Immature natural killer cell (primary cell): Measurements from ENCODE around the gene KRT83. TPM values are rescaled to one million over a fixed set of nuclear protein-coding genes. Genes with fewer than 3 reads are reported as not detected.
"Not testable (repeated sequence)": the region's sequence is repeated elsewhere in the genome, so short reads cannot be mapped to it uniquely, and the experiment has no call there.

ENCODE experiments used
- DNase-seq, 3 donors: peaks; one replicate each; pipeline ENCODE4 v3.0.0; 2022; ENCODE audit warnings: mixed read lengths in 1 of 3
- H3K27ac Mint-ChIP-seq, 6 donors: one replicate each; pipeline ENCODE4 v1.8.0; 2020; ENCODE audit warnings: mixed read lengths in 6 of 6, mild to moderate bottlenecking in 5 of 6, inconsistent platforms in 4 of 6, moderate library complexity in 3 of 6
- H3K27me3 Mint-ChIP-seq, 3 donors: one replicate each; pipeline ENCODE4 v1.8.0; 2020 to 2021; ENCODE audit warnings: low read depth in 3 of 3, mild to moderate bottlenecking in 3 of 3, mixed read lengths in 3 of 3, moderate library complexity in 3 of 3, inconsistent platforms in 1 of 3
- H3K36me3 Mint-ChIP-seq, 3 donors: one replicate each; pipeline ENCODE4 v1.8.0; 2020; ENCODE audit warnings: mixed read lengths in 3 of 3, inconsistent platforms in 2 of 3, mild to moderate bottlenecking in 2 of 3
- H3K4me1 Mint-ChIP-seq, 2 donors: one replicate each; pipeline ENCODE4 v1.8.0; 2020; ENCODE audit warnings: inconsistent platforms in 2 of 2, mild to moderate bottlenecking in 2 of 2, mixed read lengths in 2 of 2, moderate library complexity in 1 of 2
- H3K4me3 Mint-ChIP-seq, 5 donors: one replicate each; pipeline ENCODE4 v1.8.0; 2020; ENCODE audit warnings: mild to moderate bottlenecking in 5 of 5, mixed read lengths in 5 of 5, inconsistent platforms in 3 of 5, moderate library complexity in 3 of 5
- H3K9me3 Mint-ChIP-seq, 6 donors: one replicate each; pipeline ENCODE4 v1.8.0; 2020; ENCODE audit warnings: mild to moderate bottlenecking in 6 of 6, mixed read lengths in 6 of 6, inconsistent platforms in 4 of 6, moderate library complexity in 3 of 6
- polyA plus RNA-seq, 3 donors: library from polyadenylated mRNA; unstranded; fragments of 300-500 nt; fragmentation: Illumina TruSeq; gene quantifications; one replicate each; pipeline ENCODE4 v1.2.3, GENCODE V29; 2021

The KRT83 gene
- polyA plus RNA-seq, 3 donors from 2014 or later = not detected

DNA sequence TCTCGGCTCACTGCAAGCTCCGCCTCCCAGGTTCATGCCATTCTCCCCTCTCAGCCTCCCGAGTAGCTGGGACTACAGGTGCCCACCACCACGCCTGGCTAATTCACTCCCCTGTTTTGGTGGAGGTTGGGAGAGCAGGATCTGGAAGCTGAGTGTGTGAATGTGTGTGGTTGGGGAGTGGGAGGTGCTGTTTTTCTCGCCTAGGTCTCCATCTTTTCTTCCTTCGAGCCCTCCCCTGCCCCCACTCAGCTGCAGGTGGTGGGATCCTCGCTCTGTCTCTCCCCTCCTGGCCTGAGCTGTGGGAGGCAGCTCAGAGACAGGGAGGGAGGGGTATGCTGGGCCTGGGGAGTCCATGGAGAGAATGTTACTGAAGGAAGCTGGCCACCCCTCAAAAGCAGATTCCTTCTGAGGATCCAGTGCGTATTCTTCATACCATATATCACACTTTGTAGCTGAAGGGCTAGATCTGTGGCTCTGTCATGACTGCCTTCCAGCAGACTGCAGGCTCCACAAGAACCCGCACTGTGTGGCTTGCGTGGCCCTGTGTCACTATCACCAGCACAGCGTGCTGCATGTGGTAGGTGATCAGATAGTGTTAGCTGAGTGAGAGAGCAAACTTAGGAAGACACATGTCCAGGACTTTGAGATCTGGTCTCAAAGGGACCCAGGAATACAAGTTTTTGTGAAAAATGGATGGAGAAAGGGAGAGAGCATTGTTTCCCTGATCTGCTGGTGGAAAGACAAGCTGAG, 2.8 kb downstream of the KRT83 start:
- Mint-ChIP-seq H3K4me1 (peaks cover 3 to 6% of the 10 kb centered on the region in 2 donors), H3K9me3 (no peaks in the 10 kb centered on the region), H3K4me3 (no peak overlapping the region), H3K27me3 (peaks cover 2 to 15% (median 6%) of the 10 kb centered on the region in 3 donors), H3K27ac (no peak overlapping the region), H3K36me3 (no peaks in the 10 kb centered on the region)
- DNase-seq = no peak

DNA sequence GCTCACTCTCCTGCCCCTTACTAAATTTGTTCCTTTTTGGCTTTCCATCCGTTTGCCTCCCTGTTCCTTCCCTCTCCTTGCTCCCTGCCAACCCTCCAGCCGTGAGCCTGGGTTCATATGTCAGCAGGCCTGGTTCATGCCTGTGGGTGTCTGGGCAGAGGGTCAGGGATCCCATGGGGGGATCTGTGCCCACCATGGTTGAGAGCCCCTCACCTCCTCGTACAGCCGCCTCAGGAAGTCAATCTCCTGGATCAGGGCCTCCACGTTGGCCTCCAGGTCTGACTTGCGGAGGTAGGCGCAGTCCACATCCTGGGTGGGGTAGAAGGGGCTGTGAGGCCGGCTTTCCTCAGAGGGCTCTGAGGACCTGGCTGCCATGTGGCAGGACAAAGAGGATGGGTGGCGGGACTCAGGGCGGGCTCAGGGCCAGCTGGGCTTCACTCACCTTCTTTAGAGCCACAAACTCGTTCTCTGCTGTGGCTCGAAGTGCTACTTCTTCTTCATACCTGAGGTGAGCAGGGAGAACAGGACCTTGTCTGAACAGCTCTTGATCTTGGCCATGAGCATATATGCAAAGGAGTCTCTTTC, 3.6 kb downstream of the KRT83 start:
- H3K9me3 Mint-ChIP-seq = no peaks in the 10 kb centered on the region
- H3K36me3 Mint-ChIP-seq = no peaks in the 10 kb centered on the region
- peaks cover 3 to 6% of the 10 kb centered on the region in 2 donors for H3K4me1 Mint-ChIP-seq
- H3K27me3 Mint-ChIP-seq = peaks cover 4 to 11% (median 6%) of the 10 kb centered on the region in 3 donors
- DNase-seq = no peak
- H3K27ac Mint-ChIP-seq = no peak overlapping the region
- no peak overlapping the region for H3K4me3 Mint-ChIP-seq

DNA sequence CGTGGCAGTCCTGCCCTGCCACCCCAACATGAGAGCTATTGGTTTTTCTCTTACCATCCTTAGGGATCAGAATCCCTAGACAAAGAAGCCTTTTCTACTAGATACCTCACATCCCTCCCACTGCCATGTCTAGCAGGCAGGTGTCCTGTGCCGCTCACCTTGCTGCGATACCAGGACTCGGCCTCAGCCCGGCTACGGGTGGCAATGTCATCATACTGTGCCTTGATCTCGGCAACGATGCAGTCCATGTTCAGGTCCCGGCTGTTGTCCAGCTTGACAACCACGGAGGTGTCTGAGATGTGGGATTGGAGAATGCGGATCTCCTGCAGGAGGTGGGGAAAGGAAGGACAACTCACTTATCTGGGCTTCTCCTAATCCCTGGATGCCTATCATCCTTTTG, 4.5 kb downstream of the KRT83 start:
- H3K9me3 Mint-ChIP-seq = no peaks in the 10 kb centered on the region
- no peak overlapping the region for H3K27ac Mint-ChIP-seq
- peaks cover 4 to 11% (median 5%) of the 10 kb centered on the region in 3 donors for H3K27me3 Mint-ChIP-seq
- DNase-seq = no peak
- peaks cover 3 to 6% of the 10 kb centered on the region in 2 donors for H3K4me1 Mint-ChIP-seq
- H3K36me3 Mint-ChIP-seq = no peaks in the 10 kb centered on the region
- no peak overlapping the region for H3K4me3 Mint-ChIP-seq

DNA sequence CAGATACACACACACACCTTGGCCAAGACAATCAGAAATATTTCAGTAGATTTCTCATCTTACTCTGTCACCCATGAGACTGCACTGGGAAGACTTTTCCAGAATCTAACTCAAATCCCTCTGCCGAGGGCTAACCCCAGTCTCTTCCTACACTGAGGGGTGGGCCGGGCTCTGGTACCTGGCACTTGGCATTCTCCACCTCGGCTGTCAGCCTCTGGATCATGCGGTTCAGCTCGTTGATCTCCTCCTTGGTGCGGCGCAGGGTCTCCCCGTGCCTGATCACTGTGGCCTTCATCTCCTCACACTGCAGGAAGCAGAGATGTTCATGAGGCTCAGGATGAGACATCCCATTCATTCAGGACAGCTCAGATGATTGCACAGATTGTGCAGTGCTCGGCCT, 4.9 kb downstream of the KRT83 start:
- H3K9me3 Mint-ChIP-seq = no peaks in the 10 kb centered on the region
- peaks cover 4 to 13% (median 5%) of the 10 kb centered on the region in 3 donors for H3K27me3 Mint-ChIP-seq
- no peaks in the 10 kb centered on the region for H3K36me3 Mint-ChIP-seq
- H3K4me1 Mint-ChIP-seq = peaks cover 3 to 6% of the 10 kb centered on the region in 2 donors
- DNase-seq = no peak
- H3K4me3 Mint-ChIP-seq = no peak overlapping the region
- H3K27ac Mint-ChIP-seq = peak overlapping the region in 1 of 6 donors; percentile 20

DNA sequence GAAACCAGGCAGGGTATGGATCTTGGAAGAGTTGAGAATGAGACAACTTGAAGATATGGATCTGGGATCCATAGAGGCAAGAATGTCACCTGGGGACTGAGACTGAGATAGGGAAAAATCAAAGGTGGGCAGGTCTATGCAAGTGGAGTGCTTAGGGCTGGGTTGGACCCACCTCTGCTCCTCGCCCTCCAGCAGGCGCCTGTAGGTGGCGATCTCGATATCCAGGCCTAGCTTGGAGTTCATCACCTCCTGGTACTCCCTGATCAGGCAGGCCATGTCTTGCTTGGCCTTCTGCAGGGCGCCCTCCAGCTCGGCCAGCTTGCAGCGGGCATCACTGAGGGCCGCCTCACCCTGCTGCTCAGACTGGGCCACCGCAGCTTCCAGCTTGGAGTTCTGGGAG, 5.5 kb downstream of the KRT83 start:
- H3K4me1 Mint-ChIP-seq = not testable (repeated sequence)

DNA sequence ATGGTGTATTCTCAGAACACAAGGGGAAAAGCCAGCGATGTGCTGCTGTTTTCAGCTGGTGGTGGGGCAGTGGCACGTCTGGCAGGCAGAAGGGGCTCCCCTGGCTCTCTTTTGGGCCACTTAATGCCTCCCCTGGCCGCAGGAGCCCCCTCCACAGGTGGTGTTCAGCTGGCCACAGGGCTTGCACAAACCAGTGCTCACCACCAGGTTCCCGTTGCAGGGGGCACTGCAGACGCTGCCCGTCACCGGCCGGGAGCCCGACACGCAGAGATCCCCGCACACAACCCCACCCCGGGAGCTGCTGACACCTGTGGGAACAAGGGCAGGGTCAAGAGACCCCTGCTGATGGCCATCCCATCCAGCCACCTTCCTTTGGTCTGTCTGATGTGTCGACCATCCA, 6.7 kb downstream of the KRT83 start:
- Mint-ChIP-seq H3K9me3 (no peaks in the 10 kb centered on the region), H3K27me3 (peaks cover 5 to 11% (median 6%) of the 10 kb centered on the region in 3 donors), H3K4me1 (peaks cover 3 to 6% of the 10 kb centered on the region in 2 donors), H3K4me3 (no peak overlapping the region), H3K36me3 (no peaks in the 10 kb centered on the region), H3K27ac (no peak overlapping the region)
- DNase-seq = no peak

More for the DNA sequence above, 5.5 kb downstream of the KRT83 start:
- Mint-ChIP-seq H3K27me3 (peaks cover 4 to 16% (median 5%) of the 10 kb centered on the region in 3 donors), H3K27ac (peak overlapping the region in 1 of 6 donors; percentile 26)
- not testable (repeated sequence) for H3K4me3 Mint-ChIP-seq, DNase-seq, H3K9me3 Mint-ChIP-seq, H3K36me3 Mint-ChIP-seq

DNA sequence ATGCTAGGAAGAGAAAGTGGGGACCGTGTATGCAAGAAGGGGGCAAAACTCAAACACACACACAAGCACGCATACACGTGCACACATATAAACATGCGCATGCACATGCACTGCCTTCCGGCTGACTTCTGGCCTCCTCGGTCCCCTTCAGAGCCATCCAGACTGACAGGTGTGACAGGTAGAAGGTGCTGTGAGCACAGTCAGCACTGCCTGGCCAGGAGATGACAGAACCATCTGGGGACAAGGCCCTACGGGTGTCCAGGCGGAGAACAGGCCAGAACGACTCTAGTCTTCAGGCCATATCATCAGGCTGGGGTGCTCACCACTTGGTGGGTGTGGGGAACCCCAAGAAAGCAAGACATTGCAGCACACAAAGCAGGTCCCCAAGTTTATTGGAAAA, 7.3 kb downstream of the KRT83 start:
- DNase-seq = no peak
- H3K27ac Mint-ChIP-seq = peak overlapping the region in 1 of 6 donors; percentile 80

DNA sequence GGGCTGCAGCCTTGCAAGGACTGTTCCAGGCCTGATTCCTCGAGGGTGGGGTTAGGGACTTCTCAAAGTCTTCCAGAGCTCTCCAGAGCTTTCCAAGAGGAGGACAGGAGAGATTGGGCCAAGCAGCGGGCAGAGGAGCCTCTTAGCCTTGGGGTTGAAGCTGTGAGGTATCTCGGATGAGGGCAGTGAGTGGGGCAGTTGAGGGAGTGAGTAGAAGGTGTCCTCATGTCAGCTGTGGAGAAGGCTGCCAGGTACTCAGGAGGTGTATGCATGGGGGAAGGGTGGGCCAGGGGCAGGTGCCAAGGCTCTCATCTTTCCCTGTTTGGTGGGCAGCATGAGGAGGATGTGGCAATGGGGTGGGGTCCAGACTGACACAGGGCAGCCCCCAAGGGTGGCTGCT, 7.7 kb downstream of the KRT83 start:
- DNase-seq = no peak
- no peaks in the 10 kb centered on the region for H3K9me3 Mint-ChIP-seq
- peaks cover 10 to 16% of the 10 kb centered on the region in 2 donors for H3K4me1 Mint-ChIP-seq
- peak overlapping the region in 1 of 6 donors; percentile 59 for H3K27ac Mint-ChIP-seq
- no peak overlapping the region for H3K4me3 Mint-ChIP-seq
- no peaks in the 10 kb centered on the region for H3K36me3 Mint-ChIP-seq
- H3K27me3 Mint-ChIP-seq = peaks cover 0 to 11% (median 7%) of the 10 kb centered on the region in 3 donors

More for the DNA sequence above, 7.3 kb downstream of the KRT83 start:
- Mint-ChIP-seq H3K4me3 (no peak overlapping the region), H3K27me3 (peaks cover 2 to 11% (median 6%) of the 10 kb centered on the region in 3 donors), H3K36me3 (no peaks in the 10 kb centered on the region), H3K4me1 (peaks cover 6 to 11% of the 10 kb centered on the region in 2 donors), H3K9me3 (no peaks in the 10 kb centered on the region)

DNA sequence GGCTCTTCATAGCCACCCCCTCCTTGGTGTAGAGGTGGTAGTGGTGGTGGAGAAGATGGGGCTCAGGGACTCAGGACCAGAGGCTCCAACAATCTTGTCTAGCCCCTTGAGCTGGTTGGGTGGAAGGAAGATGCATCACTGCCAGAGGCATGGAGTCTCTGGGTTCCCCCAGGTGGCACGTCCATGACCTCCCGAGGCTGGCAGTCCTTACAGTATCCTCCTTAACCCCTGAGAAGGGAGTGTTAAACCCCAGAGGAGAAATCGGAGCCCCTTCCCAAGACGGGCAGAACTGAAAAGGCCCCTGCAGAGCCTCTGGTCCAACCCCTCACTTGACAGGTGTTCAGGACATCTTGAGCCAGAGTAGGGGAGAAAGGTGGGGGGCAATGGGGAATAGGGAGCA, 9.1 kb downstream of the KRT83 start:
- Mint-ChIP-seq H3K9me3 (no peaks in the 10 kb centered on the region), H3K27me3 (peaks cover 7 to 19% (median 15%) of the 10 kb centered on the region in 3 donors), H3K4me1 (peaks cover 24 to 30% of the 10 kb centered on the region in 2 donors), H3K4me3 (no peak overlapping the region), H3K27ac (peak overlapping the region in 1 of 6 donors; percentile 3), H3K36me3 (no peaks in the 10 kb centered on the region)
- no peak for DNase-seq

DNA sequence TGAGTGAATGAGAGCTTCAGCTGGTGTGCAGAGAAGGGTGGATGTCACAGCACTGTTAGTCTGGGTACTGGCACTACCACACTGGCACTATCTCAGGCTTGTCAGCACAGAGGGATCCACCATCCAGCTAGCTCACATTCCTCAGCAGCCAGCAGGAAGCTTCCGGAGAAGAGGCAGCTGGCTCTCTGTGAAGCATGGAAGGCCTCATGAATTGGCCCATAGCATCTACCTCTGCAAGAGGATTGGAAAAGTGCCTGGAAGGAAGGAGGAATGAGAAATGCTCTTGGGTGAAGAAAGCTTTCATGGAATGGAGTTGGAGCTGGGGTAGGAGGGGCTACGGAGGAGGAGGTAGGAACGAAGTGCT, 9.9 kb downstream of the KRT83 start:
- peaks cover 0 to under 1% (median 0%) of the 10 kb centered on the region in 6 donors for H3K9me3 Mint-ChIP-seq
- H3K27me3 Mint-ChIP-seq = peaks cover 7 to 23% (median 18%) of the 10 kb centered on the region in 3 donors
- no peak overlapping the region for H3K4me3 Mint-ChIP-seq
- no peaks in the 10 kb centered on the region for H3K36me3 Mint-ChIP-seq
- DNase-seq = no peak
- peaks cover 32 to 38% of the 10 kb centered on the region in 2 donors for H3K4me1 Mint-ChIP-seq
- peak overlapping the region in 1 of 6 donors; percentile 28 for H3K27ac Mint-ChIP-seq

DNA sequence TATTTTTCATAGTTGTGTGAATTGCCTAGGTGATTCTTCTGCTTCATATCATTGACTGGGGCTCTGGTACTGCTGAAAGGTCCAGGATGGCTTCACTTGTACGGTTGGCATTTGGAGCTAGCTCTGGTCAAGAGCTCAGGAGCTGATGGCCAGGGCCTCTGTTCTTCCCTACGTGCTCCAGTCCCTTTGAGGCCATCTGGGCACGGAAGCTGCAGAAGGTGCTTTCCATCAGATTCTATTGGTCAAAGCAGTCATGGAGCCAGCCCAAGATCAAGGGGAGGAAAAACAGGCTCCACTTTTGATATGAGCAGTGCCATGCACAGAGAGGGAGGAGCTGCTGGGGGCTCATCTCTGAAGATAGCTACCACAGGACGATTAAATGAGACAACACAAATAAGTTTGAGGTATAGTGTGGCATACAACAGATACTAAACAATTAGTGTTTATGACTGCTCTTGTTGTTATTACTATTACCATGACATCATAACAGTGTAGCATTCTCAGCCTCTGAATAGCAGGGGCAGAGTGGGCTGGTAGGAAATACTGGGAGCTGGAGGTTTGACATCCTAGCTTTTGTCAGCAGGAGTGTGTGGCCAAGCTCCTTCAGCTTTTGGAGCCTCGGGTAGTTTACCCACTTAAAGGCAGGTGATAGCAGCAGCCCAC, 10.4 kb downstream of the KRT83 start:
- Mint-ChIP-seq H3K27ac (peak overlapping the region in 2 of 6 donors; percentile 28 to 77), H3K4me3 (no peak overlapping the region), H3K9me3 (peaks cover 0 to 2% (median 0%) of the 10 kb centered on the region in 6 donors), H3K4me1 (peaks cover 37 to 43% of the 10 kb centered on the region in 2 donors), H3K27me3 (peaks cover 7 to 23% (median 22%) of the 10 kb centered on the region in 3 donors), H3K36me3 (no peaks in the 10 kb centered on the region)
- DNase-seq = no peak

DNA sequence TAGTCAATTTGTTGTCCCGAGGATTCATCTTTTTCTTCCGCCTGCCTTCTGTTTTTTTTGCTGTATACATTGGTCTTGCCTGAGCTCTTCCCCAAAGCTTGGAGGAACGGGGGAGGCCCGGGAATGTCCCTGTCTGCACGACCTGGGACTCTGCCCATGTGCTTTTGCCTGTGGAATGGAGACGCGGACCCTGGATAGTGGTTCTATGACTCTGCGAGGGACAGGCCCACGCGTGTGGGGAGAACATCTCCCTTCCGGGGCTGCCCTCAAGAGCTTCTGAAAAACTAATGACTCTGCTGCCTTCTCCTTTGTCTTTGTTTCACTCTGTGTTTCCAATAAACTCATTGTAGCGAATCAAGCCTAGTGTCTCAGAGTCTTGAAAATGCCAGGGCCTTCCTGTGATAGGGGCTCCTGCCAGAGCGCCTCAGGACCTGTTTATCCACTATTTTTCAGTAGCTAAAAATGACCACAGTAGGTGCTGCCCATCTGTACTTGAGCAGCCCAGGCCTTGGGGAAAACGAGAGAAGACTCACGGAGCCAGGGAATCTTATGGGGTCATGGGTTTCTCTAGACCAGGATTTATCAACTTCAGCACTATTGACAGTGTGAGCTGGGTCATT, 12.3 kb downstream of the KRT83 start:
- H3K27me3 Mint-ChIP-seq = peaks cover 14 to 26% (median 25%) of the 10 kb centered on the region in 3 donors
- no peak for DNase-seq
- H3K27ac Mint-ChIP-seq = peak overlapping the region; percentile 84 to 91 (median 90)
- peaks cover 54% of the 10 kb centered on the region in 2 donors for H3K4me1 Mint-ChIP-seq
- H3K9me3 Mint-ChIP-seq = peaks cover 0 to 2% (median 0%) of the 10 kb centered on the region in 6 donors
- H3K4me3 Mint-ChIP-seq = peak overlapping the region; percentile 78 to 87 (median 84)
- H3K36me3 Mint-ChIP-seq = no peaks in the 10 kb centered on the region
